GM21529 (cell line): ENCODE measurements around the gene SYNDIG1L.
"Not testable (repeated sequence)": the region's sequence is repeated elsewhere in the genome, so short reads cannot be mapped to it uniquely, and the experiment has no call there.

Experiments
- ATAC-seq: cut with Tn5 transposase; IDR thresholded peaks from one replicate; pipeline ENCODE4 v1.9.1; 2021; ENCODE audit not compliant: unreplicated experiment

Gene SYNDIG1L

GRCh38 chr14:74403619-74404417, 22.2 kb downstream of the SYNDIG1L start:
- ATAC-seq = no peak

GRCh38 chr14:74402401-74403251, 23.4 kb downstream of the SYNDIG1L start:
- no peak for ATAC-seq

- ATAC-seq = peak; percentile 81
Measured at GRCh38 chr14:74401504-74402241, 24.3 kb downstream of the SYNDIG1L start.

- peak; percentile 14 for ATAC-seq
Measured at GRCh38 chr14:74400919-74401503, 25.0 kb downstream of the SYNDIG1L start.

GRCh38 chr14:74400031-74400685, 25.9 kb downstream of the SYNDIG1L start:
- ATAC-seq = no peak

- ATAC-seq = no peak
Measured at GRCh38 chr14:74395094-74395493, 30.9 kb downstream of the SYNDIG1L start.

GRCh38 chr14:74394549-74394948, 31.5 kb downstream of the SYNDIG1L start:
- ATAC-seq = no peak

- ATAC-seq = no peak
Measured at GRCh38 chr14:74392616-74393570, 33.1 kb downstream of the SYNDIG1L start.

- no peak for ATAC-seq
Measured at GRCh38 chr14:74391479-74391878, 34.5 kb downstream of the SYNDIG1L start.

GRCh38 chr14:74390505-74390904, 35.5 kb downstream of the SYNDIG1L start:
- ATAC-seq = not testable (repeated sequence)

- ATAC-seq = no peak
Measured at GRCh38 chr14:74389980-74390379, 36.0 kb downstream of the SYNDIG1L start.

- ATAC-seq = no peak
Measured at GRCh38 chr14:74382231-74382630, 43.8 kb downstream of the SYNDIG1L start.

- ATAC-seq = not testable (repeated sequence)
Measured at GRCh38 chr14:74381571-74381970, 44.4 kb downstream of the SYNDIG1L start.

- ATAC-seq = no peak
Measured at GRCh38 chr14:74380845-74381244, 45.2 kb downstream of the SYNDIG1L start.

- ATAC-seq = no peak
Measured at GRCh38 chr14:74380172-74380571, 45.8 kb downstream of the SYNDIG1L start.

GRCh38 chr14:74377976-74378690, 47.9 kb downstream of the SYNDIG1L start:
- no peak for ATAC-seq

- no peak for ATAC-seq
Measured at GRCh38 chr14:74368441-74368840, 57.6 kb downstream of the SYNDIG1L start.

GRCh38 chr14:74368026-74368425, 58.0 kb downstream of the SYNDIG1L start:
- ATAC-seq = no peak
